NT2/D1 (cell line): Measurements from ENCODE around the gene CELF4.

ENCODE experiments used
- DNase-seq: peaks from one replicate; pipeline ENCODE4 v3.0.0-alpha.2; 2011; ENCODE audit warnings: low read depth, low spot score
- H3K27me3 ChIP-seq: 2 replicates; pipeline ENCODE4 v1.6.0; 2011; ENCODE audit warnings: mild to moderate bottlenecking; ENCODE audit not compliant: insufficient read length, insufficient read depth
- H3K36me3 ChIP-seq: 2 replicates; pipeline ENCODE4 v1.6.1; 2011; ENCODE audit warnings: mild to moderate bottlenecking, low read length, mixed read lengths; ENCODE audit not compliant: insufficient read depth, insufficient read length
- H3K4me1 ChIP-seq: 2 replicates; pipeline ENCODE4 v1.5.1; 2011; ENCODE audit not compliant: insufficient read depth, insufficient read length
- H3K4me3 ChIP-seq: 2 replicates; pipeline ENCODE4 v1.5.1; 2011; ENCODE audit warnings: low read depth; ENCODE audit not compliant: insufficient read length
- H3K9ac ChIP-seq: 2 replicates; pipeline ENCODE4 v1.6.0; 2011; ENCODE audit warnings: low read depth; ENCODE audit not compliant: insufficient read length
- H3K9me3 ChIP-seq: 2 replicates; pipeline ENCODE4 v1.5.1; 2011; ENCODE audit warnings: mild to moderate bottlenecking, low read length; ENCODE audit not compliant: insufficient read depth
- SUZ12 ChIP-seq: IDR thresholded peaks from 2 replicates; pipeline ENCODE4 v1.6.1; 2011; ENCODE audit not compliant: insufficient read length, insufficient read depth; ENCODE audit errors: extremely low read depth
- YY1 ChIP-seq: IDR thresholded peaks from 2 replicates; pipeline ENCODE4 v1.6.1; 2011; ENCODE audit not compliant: insufficient read length, insufficient read depth
- ZNF274 ChIP-seq: IDR thresholded peaks from 2 replicates; pipeline ENCODE4 v1.6.1; 2011; ENCODE audit warnings: mild to moderate bottlenecking, low read depth, low read length

The CELF4 gene

DNA sequence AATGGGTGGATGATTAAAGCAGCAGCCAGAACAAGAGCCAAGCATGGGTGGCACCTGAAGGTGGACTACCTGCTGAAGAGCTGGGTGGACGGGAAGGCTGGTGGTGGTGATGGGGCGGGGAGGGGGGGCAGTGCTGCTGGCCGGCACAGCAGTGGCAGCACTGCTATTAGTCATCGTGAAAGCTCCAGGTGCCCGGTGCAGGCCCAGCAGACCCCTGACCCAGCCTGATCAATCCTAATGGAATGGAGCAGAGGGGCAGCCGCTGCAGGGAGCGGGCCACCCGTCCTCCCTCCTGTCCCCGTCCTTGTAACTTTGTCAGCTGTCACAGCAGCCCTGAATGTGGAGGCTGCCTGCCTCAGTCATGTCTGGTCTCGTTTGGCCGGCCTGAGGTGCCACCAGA lies 174.9 kb downstream of the CELF4 start:
- Histone ChIP-seq H3K36me3 (no peaks in the 10 kb centered on the region), H3K4me1 (peaks cover 9% of the 10 kb centered on the region), H3K9me3 (peaks cover 27% of the 10 kb centered on the region; the same call in 1 of the 2 replicates), H3K27me3 (peaks cover 80% of the 10 kb centered on the region), H3K4me3 (no peak overlapping the region), H3K9ac (no peak overlapping the region)
- TF ChIP-seq YY1 (no peak), SUZ12 (no peak), ZNF274 (no peak)
- DNase-seq: no peak

- no peaks in the 10 kb centered on the region for H3K36me3 ChIP-seq
- peaks cover 72% of the 10 kb centered on the region for H3K27me3 ChIP-seq
- TF ChIP-seq YY1 (no peak), ZNF274 (no peak), SUZ12 (no peak)
- H3K9me3 ChIP-seq: peaks cover 27% of the 10 kb centered on the region; the same call in 1 of the 2 replicates
- DNase-seq: no peak
- H3K4me3 ChIP-seq: no peak overlapping the region
- no peak overlapping the region for H3K9ac ChIP-seq
- H3K4me1 ChIP-seq: peaks cover 9% of the 10 kb centered on the region
Observed at GRCh38 chr18:37389684-37390368, 175.8 kb downstream of the CELF4 start.

GRCh38 chr18:37389041-37389440 lies 176.6 kb downstream of the CELF4 start:
- Histone ChIP-seq H3K9ac (no peak overlapping the region), H3K27me3 (peaks cover 69% of the 10 kb centered on the region), H3K4me3 (no peak overlapping the region), H3K4me1 (peaks cover 9% of the 10 kb centered on the region), H3K9me3 (peaks cover 27% of the 10 kb centered on the region; the same call in 1 of the 2 replicates), H3K36me3 (no peaks in the 10 kb centered on the region)
- TF ChIP-seq YY1 (no peak), SUZ12 (no peak), ZNF274 (no peak)
- DNase-seq: no peak

GRCh38 chr18:37388413-37388812 lies 177.2 kb downstream of the CELF4 start:
- Histone ChIP-seq H3K9ac (no peak overlapping the region), H3K36me3 (no peaks in the 10 kb centered on the region), H3K27me3 (peaks cover 72% of the 10 kb centered on the region), H3K4me1 (peaks cover 8% of the 10 kb centered on the region), H3K4me3 (no peak overlapping the region), H3K9me3 (peaks cover 27% of the 10 kb centered on the region; the same call in 1 of the 2 replicates)
- no peak for TF ChIP-seq SUZ12
- TF ChIP-seq ZNF274: no peak
- TF ChIP-seq YY1: no peak
- no peak for DNase-seq

DNA sequence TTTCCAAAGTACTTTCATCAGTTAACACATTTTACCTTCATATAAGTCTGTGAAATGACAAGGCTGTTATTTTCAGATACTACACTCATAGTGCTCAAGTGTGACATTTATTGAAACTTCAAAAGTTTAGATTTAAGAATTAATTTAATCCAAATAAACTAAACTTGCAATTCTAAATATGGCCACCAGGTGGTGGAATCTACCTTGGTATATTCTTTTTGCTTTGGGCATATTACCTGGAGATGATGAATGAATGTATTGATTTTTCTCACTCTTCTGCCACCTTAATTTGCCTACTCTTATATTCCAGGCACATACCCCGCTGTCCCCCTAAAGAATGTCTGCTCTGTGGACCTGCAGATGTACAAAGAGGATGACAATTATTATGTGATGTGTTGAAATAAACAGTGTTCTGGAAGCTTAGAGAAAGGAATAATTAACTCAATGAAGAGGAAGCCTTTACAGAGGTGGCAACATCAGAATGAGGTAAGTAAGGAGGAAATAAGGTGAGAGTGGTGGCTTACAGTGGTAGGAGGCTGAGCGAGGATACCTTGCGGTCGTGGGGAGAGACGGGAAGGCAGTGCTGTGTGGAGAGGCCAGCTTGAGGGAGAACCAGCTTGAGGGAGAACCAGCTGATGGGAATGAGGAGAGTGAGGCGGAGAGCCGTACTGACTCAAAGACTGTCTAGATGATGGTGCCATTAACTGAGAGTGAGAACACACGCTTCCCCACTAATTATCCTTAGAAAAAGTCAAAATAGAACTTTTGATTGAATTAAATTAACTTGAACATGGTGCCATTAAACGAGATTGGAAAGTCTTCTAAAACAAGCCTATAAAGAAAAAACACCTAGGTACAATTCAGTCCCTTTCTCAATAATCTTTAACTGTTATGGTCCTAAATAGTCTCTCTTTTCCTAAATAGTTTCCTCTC lies 179.5 kb downstream of the CELF4 start:
- Histone ChIP-seq H3K9me3 (peaks cover 20% of the 10 kb centered on the region; the same call in 1 of the 2 replicates), H3K27me3 (peaks cover 51% of the 10 kb centered on the region), H3K4me3 (no peak overlapping the region), H3K4me1 (no peaks in the 10 kb centered on the region), H3K9ac (no peak overlapping the region), H3K36me3 (no peaks in the 10 kb centered on the region)
- TF ChIP-seq SUZ12: no peak
- TF ChIP-seq ZNF274: no peak
- TF ChIP-seq YY1: no peak
- no peak for DNase-seq

- Histone ChIP-seq H3K4me3 (no peak overlapping the region), H3K9ac (no peak overlapping the region), H3K27me3 (peaks cover 50% of the 10 kb centered on the region), H3K9me3 (peaks cover 5% of the 10 kb centered on the region; the same call in 1 of the 2 replicates), H3K36me3 (no peaks in the 10 kb centered on the region), H3K4me1 (no peaks in the 10 kb centered on the region)
- no peak for TF ChIP-seq YY1
- no peak for DNase-seq
Observed at GRCh38 chr18:37383846-37384595, 181.6 kb downstream of the CELF4 start.
